HG03103 (cell line): ENCODE data around the gene TRAF2.

ENCODE experiments used
- ATAC-seq: cut with Tn5 transposase; IDR thresholded peaks from one replicate; pipeline ENCODE4 v1.9.1; 2021; ENCODE audit warnings: low read depth; ENCODE audit not compliant: unreplicated experiment

The TRAF2 gene

GRCh38 chr9:136846376-136847087 lies 39.8 kb upstream of the TRAF2 start:
- ATAC-seq = no peak

GRCh38 chr9:136847088-136847825 lies 39.1 kb upstream of the TRAF2 start:
- ATAC-seq = no peak

- no peak for ATAC-seq
Observed at GRCh38 chr9:136847826-136848392, 38.4 kb upstream of the TRAF2 start.

- no peak for ATAC-seq
Observed at GRCh38 chr9:136848393-136849037, 37.8 kb upstream of the TRAF2 start.

- ATAC-seq = peak; percentile 72
Observed at GRCh38 chr9:136849038-136849959, 37.0 kb upstream of the TRAF2 start, which contains the start of gene PHPT1. TSS of gene PHPT1 (plus strand) at chr9:136849409. CDS start at chr9:136849431, 22 bp downstream.

GRCh38 chr9:136849960-136850865 lies 36.1 kb upstream of the TRAF2 start:
- no peak for ATAC-seq

GRCh38 chr9:136850866-136851775 lies 35.2 kb upstream of the TRAF2 start:
- ATAC-seq = no peak

GRCh38 chr9:136851941-136852663 lies 34.2 kb upstream of the TRAF2 start, which contains the start of gene MAMDC4:
TSS of gene MAMDC4 (plus strand) at chr9:136852346. CDS start at chr9:136852417, 71 bp downstream.
- no peak for ATAC-seq

GRCh38 chr9:136852664-136853595 lies 33.4 kb upstream of the TRAF2 start:
- ATAC-seq = no peak

GRCh38 chr9:136853596-136854112 lies 32.7 kb upstream of the TRAF2 start:
- no peak for ATAC-seq

- no peak for ATAC-seq
Observed at GRCh38 chr9:136854113-136854841, 32.0 kb upstream of the TRAF2 start.

GRCh38 chr9:136854842-136855460 lies 31.4 kb upstream of the TRAF2 start:
- no peak for ATAC-seq

- ATAC-seq = no peak
Observed at GRCh38 chr9:136855461-136856078, 30.7 kb upstream of the TRAF2 start.

GRCh38 chr9:136856079-136856476 lies 30.2 kb upstream of the TRAF2 start:
- no peak for ATAC-seq
